H1 (cell line): ENCODE results near the gene SLAMF1. TPM values are rescaled to one million over a fixed set of nuclear protein-coding genes. Genes with fewer than 3 reads are reported as not detected.
"Not testable (repeated sequence)": the region's sequence is repeated elsewhere in the genome, so short reads cannot be mapped to it uniquely, and the experiment has no call there.

Experiments used
- CTCF ChIA-PET: fragments of 300-600 bp; sonication (Branson Sonifier 250); formaldehyde crosslinking; loops from one replicate; lab custom pipeline; 2021; ENCODE audit not compliant: partially characterized antibody; lab: Charles Lee
- POLR2A ChIA-PET: fragments of 300-600 bp; sonication (Branson Sonifier 250); formaldehyde crosslinking; loops from one replicate; lab custom pipeline; 2021; ENCODE audit warnings: inconsistent platforms; ENCODE audit not compliant: partially characterized antibody; lab: Charles Lee
- DNase-seq, 2 experiments: peaks; one replicate each; pipeline versions ENCODE4 v3.0.0 to v3.0.0-alpha.2; 2010 to 2022; ENCODE audit warnings: low spot score in 2 of 2, low read depth in 1 of 2, mixed read lengths in 1 of 2
- FAIRE-seq: peaks from 2 replicates; lab custom pipeline; 2011; peaks lifted over from hg19 to GRCh38; lab: Jason Lieb, UNC
- H2AFZ ChIP-seq: 2 replicates; pipeline ENCODE4 v1.8.1; 2012; ENCODE audit warnings: low read length, inconsistent platforms
- H2AK5ac ChIP-seq: 2 replicates; pipeline ENCODE4 v1.6.1; 2013; ENCODE audit warnings: low read depth, low read length
- H2BK120ac ChIP-seq: replicated peaks from 2 replicates; pipeline ENCODE3; 2013; ENCODE audit warnings: low read depth, low read length, inconsistent platforms
- H2BK12ac ChIP-seq: 2 replicates; pipeline ENCODE4 v1.6.1; 2013; ENCODE audit warnings: low read depth, low read length
- H2BK15ac ChIP-seq: 2 replicates; pipeline ENCODE4 v1.6.1; 2013; ENCODE audit warnings: low read length
- H2BK20ac ChIP-seq: 2 replicates; pipeline ENCODE4 v1.6.1; 2013; ENCODE audit warnings: low read length
- H2BK5ac ChIP-seq: 2 replicates; pipeline ENCODE4 v1.6.1; 2013; ENCODE audit warnings: low read depth, low read length
- H3K14ac ChIP-seq: 2 replicates; pipeline ENCODE4 v1.6.1; 2013; ENCODE audit warnings: inconsistent platforms; ENCODE audit not compliant: insufficient read length
- H3K18ac ChIP-seq: 2 replicates; pipeline ENCODE4 v1.6.1; 2013; ENCODE audit warnings: low read length; ENCODE audit errors: extremely low read depth
- H3K23ac ChIP-seq: 2 replicates; pipeline ENCODE4 v1.6.1; 2013; ENCODE audit warnings: inconsistent platforms; ENCODE audit not compliant: insufficient read length
- H3K23me2 ChIP-seq: 2 replicates; pipeline ENCODE4 v1.6.1; 2013; ENCODE audit warnings: low read depth, low read length
- H3K27ac ChIP-seq: 2 replicates; pipeline ENCODE4 v1.6.1; 2011; ENCODE audit warnings: low read depth, low read length, inconsistent platforms
- H3K27me3 ChIP-seq, 4 experiments: replicated peaks in 1 of 4; 1 replicate in 1 of 4; 2 replicates in 3 of 4; pipeline versions ENCODE4 v1.6.1 to v1.8.1; 2011 to 2013; ENCODE audit warnings: low read length in 3 of 4, mild to moderate bottlenecking in 3 of 4, inconsistent platforms in 2 of 4, mixed read lengths in 2 of 4, moderate library complexity in 1 of 4; ENCODE audit not compliant: control insufficient read depth in 3 of 4, insufficient read depth in 3 of 4; ENCODE audit errors: extremely low read depth in 1 of 4
- H3K36me3 ChIP-seq, 4 experiments: 2 replicates each; pipeline versions ENCODE4 v1.6.1 to v1.8.1; 2011 to 2013; ENCODE audit warnings: mild to moderate bottlenecking in 4 of 4, low read length in 3 of 4, moderate library complexity in 2 of 4, control low read depth in 1 of 4, inconsistent platforms in 1 of 4; ENCODE audit not compliant: insufficient read depth in 4 of 4, control insufficient read depth in 2 of 4
- H3K4ac ChIP-seq: replicated peaks from 2 replicates; pipeline ENCODE3; 2013; ENCODE audit warnings: low read length, low read depth, mixed read lengths, inconsistent platforms; ENCODE audit not compliant: insufficient read length
- H3K4me1 ChIP-seq, 4 experiments: replicated peaks in 1 of 4; 1 replicate in 1 of 4; 2 replicates in 3 of 4; pipeline versions ENCODE4 v1.6.1 to v1.8.1; 2011 to 2013; ENCODE audit warnings: low read length in 3 of 4, inconsistent platforms in 2 of 4, mixed read lengths in 1 of 4; ENCODE audit not compliant: insufficient read depth in 4 of 4, control insufficient read depth in 3 of 4
- H3K4me2 ChIP-seq, 2 experiments: 2 replicates each; pipeline versions ENCODE4 v1.6.1 to v1.8.1; 2011 to 2013; ENCODE audit warnings: low read depth in 2 of 2, low read length in 2 of 2, control low read depth in 1 of 2, inconsistent platforms in 1 of 2, mild to moderate bottlenecking in 1 of 2; ENCODE audit not compliant: insufficient read depth in 1 of 2
- H3K4me3 ChIP-seq, 4 experiments: fragments of 200-600, 300-600 bp in 1 of 4; sonication (generic), shearing (Covaris generic), sonication (Bioruptor Twin) in 1 of 4; 2 replicates each; pipeline versions ENCODE4 v1.5.1 to v1.8.1; 2011 to 2016; ENCODE audit warnings: low read length in 4 of 4, low read depth in 3 of 4, control low read depth in 2 of 4, inconsistent platforms in 2 of 4, mild to moderate bottlenecking in 2 of 4, mixed read lengths in 1 of 4, moderate library complexity in 1 of 4; ENCODE audit not compliant: insufficient read depth in 2 of 4; ENCODE audit errors: extremely low read depth in 1 of 4
- H3K56ac ChIP-seq: replicated peaks from 2 replicates; pipeline ENCODE3; 2013; ENCODE audit warnings: low read depth, mild to moderate bottlenecking, mixed read lengths, low read length, inconsistent platforms; ENCODE audit not compliant: insufficient read length
- H3K79me1 ChIP-seq: 2 replicates; pipeline ENCODE4 v1.6.1; 2013; ENCODE audit warnings: low read depth, low read length, control low read depth
- H3K79me2 ChIP-seq, 2 experiments: 2 replicates each; pipeline versions ENCODE4 v1.6.1 to v1.8.1; 2012 to 2013; ENCODE audit warnings: low read length in 2 of 2, mild to moderate bottlenecking in 2 of 2, inconsistent platforms in 1 of 2; ENCODE audit not compliant: insufficient read depth in 2 of 2, control insufficient read depth in 1 of 2
- H3K9ac ChIP-seq, 4 experiments: replicated peaks in 1 of 4; 1 replicate in 1 of 4; 2 replicates in 3 of 4; pipeline versions ENCODE4 v1.6.1 to v1.8.1; 2011 to 2013; ENCODE audit warnings: low read depth in 3 of 4, low read length in 3 of 4, control low read depth in 2 of 4, mild to moderate bottlenecking in 2 of 4, moderate library complexity in 2 of 4, inconsistent platforms in 1 of 4; ENCODE audit errors: extremely low read depth in 1 of 4
- H3K9me3 ChIP-seq, 2 experiments: 2 replicates each; pipeline versions ENCODE4 v1.6.1 to v1.8.1; 2012 to 2013; ENCODE audit warnings: mild to moderate bottlenecking in 2 of 2, moderate library complexity in 2 of 2, control low read depth in 1 of 2, inconsistent platforms in 1 of 2, low read depth in 1 of 2, low read length in 1 of 2, mixed read lengths in 1 of 2; ENCODE audit not compliant: insufficient read depth in 2 of 2
- H4K20me1 ChIP-seq, 2 experiments: replicated peaks in 1 of 2; 2 replicates each; pipeline versions ENCODE3 to v1.8.1; 2011 to 2013; ENCODE audit warnings: inconsistent platforms in 2 of 2, low read length in 2 of 2, mild to moderate bottlenecking in 1 of 2; ENCODE audit not compliant: insufficient read depth in 2 of 2, control insufficient read depth in 1 of 2
- H4K5ac ChIP-seq: 2 replicates; pipeline ENCODE4 v1.6.1; 2013; ENCODE audit warnings: low read length, low read depth, mixed read lengths, inconsistent platforms; ENCODE audit not compliant: insufficient read length
- H4K8ac ChIP-seq: 2 replicates; pipeline ENCODE4 v1.8.0; 2013; ENCODE audit warnings: mild to moderate bottlenecking, moderate library complexity, low read length, inconsistent platforms; ENCODE audit not compliant: insufficient read depth; ENCODE audit errors: extremely low read depth
- H4K91ac ChIP-seq: replicated peaks from 2 replicates; pipeline ENCODE3; 2013; ENCODE audit warnings: low read length, mixed read lengths, inconsistent platforms; ENCODE audit not compliant: insufficient read length
- WGBS, 2 experiments: shearing (Covaris generic) in 1 of 2; methylation state at CpG; one replicate each; pipeline versions ENCODE4 v1.1.6 to v1.1.7; 2013 to 2015; ENCODE audit warnings: low lambda C conversion rate in 2 of 2, mixed read lengths in 2 of 2, inconsistent platforms in 1 of 2, low coverage in 1 of 2, missing lambda C conversion rate in 1 of 2; ENCODE audit not compliant: insufficient replicate concordance in 2 of 2, insufficient coverage in 1 of 2, insufficient read length in 1 of 2; ENCODE audit errors: extremely low coverage in 1 of 2, missing lambda C conversion rate in 1 of 2; 5-methylcytosine and 5-hydroxymethylcytosine counted together
- polyA plus RNA-seq, 7 experiments: library from polyadenylated mRNA; depleted of rRNA in 3 of 7; stranded (reverse) in 5 of 7; unstranded in 2 of 7; fragments of >200 nt in 5 of 7; fragments of 200-250 nt in 2 of 7; gene quantifications; 1 replicate in 5 of 7; 2 replicates in 1 of 7; 4 replicates in 1 of 7; pipeline versions ENCODE4 v1.2.1 to v1.2.3, GENCODE V29; 2011 to 2013; ENCODE audit warnings: missing spikeins in 2 of 7, mixed read lengths in 2 of 7
- total RNA-seq: library from RNA; stranded (reverse); fragmentation: NEBNext Ultra II Directional; extraction: Animal tissue kit (Norgen Biotek cat#: 25700); gene quantifications from 2 replicates; pipeline ENCODE4 v1.2.1, GENCODE V29; 2021

The SLAMF1 gene
- total and polyA plus RNA-seq, 2 of the 8 experiments (the other 6 are each of a cell fraction or from before 2014, with no cell fraction given) = not detected

- H4K8ac ChIP-seq, H3K4me3 ChIP-seq, H2BK12ac ChIP-seq, H3K36me3 ChIP-seq, H3K79me2 ChIP-seq, H3K4ac ChIP-seq, H3K14ac ChIP-seq, H3K23me2 ChIP-seq, H4K91ac ChIP-seq, H3K56ac ChIP-seq, H3K27me3 ChIP-seq, H3K9me3 ChIP-seq, H2AFZ ChIP-seq, DNase-seq, FAIRE-seq, H3K79me1 ChIP-seq, H4K5ac ChIP-seq, H2BK20ac ChIP-seq, POLR2A ChIA-PET, H3K23ac ChIP-seq, H3K18ac ChIP-seq, H3K9ac ChIP-seq, H2AK5ac ChIP-seq, H2BK5ac ChIP-seq, H2BK15ac ChIP-seq, H3K4me2 ChIP-seq, H3K4me1 ChIP-seq, H4K20me1 ChIP-seq, H3K27ac ChIP-seq, H2BK120ac ChIP-seq: not testable (repeated sequence)
- CTCF ChIA-PET = interaction anchor here (1.0 kb wide), 1 partner anchor 39 kb away, joined by 3 read pairs; no protein-coding TSS in a partner anchor
- WGBS, 2 experiments = 92% methylated on average over 2 of the region's 2 CpGs; no CpG with 5 or more reads in 1 of the 2 experiments
Measured at GRCh38 chr1:160582976-160583375, 63.9 kb downstream of the SLAMF1 start.
